ENCODE data around the gene SUCLG2.

DNA sequence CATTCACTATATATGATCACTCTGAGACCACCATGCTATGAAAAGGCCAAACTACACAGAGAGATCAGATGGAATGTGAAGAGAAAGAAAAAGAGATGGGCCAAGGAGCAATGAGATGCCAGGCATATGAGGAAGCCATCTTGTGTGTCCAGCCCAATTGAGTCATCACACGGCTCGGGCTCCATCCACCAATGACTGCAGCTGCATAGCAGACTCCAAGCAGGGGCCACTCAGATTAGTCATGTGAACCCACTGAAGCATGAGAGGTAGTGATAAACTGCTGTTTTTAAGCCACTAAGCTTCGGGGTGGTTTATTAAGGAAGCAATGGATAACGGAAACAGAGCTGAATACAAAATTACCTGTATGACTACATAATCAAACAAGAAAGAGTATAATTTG lies 185.9 kb downstream of the SUCLG2 start:
- TF ChIP-seq EP300 (IDR thresholded peaks at IDR 0.05) = no peak
- TF ChIP-seq, protein P1, sequence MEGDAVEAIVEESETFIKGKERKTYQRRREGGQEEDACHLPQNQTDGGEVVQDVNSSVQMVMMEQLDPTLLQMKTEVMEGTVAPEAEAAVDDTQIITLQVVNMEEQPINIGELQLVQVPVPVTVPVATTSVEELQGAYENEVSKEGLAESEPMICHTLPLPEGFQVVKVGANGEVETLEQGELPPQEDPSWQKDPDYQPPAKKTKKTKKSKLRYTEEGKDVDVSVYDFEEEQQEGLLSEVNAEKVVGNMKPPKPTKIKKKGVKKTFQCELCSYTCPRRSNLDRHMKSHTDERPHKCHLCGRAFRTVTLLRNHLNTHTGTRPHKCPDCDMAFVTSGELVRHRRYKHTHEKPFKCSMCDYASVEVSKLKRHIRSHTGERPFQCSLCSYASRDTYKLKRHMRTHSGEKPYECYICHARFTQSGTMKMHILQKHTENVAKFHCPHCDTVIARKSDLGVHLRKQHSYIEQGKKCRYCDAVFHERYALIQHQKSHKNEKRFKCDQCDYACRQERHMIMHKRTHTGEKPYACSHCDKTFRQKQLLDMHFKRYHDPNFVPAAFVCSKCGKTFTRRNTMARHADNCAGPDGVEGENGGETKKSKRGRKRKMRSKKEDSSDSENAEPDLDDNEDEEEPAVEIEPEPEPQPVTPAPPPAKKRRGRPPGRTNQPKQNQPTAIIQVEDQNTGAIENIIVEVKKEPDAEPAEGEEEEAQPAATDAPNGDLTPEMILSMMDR (IDR thresholded peaks at IDR 0.05) = no peak
